DND-41 (cell line): Measurements from ENCODE around the gene ALKBH2.

Experiments
- ATAC-seq: fragments of 200-7000 bp; cut with Tn5 transposase; 3 replicates; pipeline ENCODE4 v1.9.1; 2021; ENCODE audit warnings: low read depth; ENCODE audit not compliant: insufficient read depth
- DNase-seq: peaks from one replicate; pipeline ENCODE4 v3.0.0-alpha.2; 2020
- H2AFZ ChIP-seq: 2 replicates; pipeline ENCODE4 v1.6.0; 2012; ENCODE audit warnings: low read depth, low read length
- H3K27ac ChIP-seq: 2 replicates; pipeline ENCODE4 v1.5.1; 2012; ENCODE audit warnings: low read length, inconsistent platforms
- H3K27me3 ChIP-seq: fragments of 200-600 bp; sonication (generic); 2 replicates; pipeline ENCODE4 v1.6.0; 2012; ENCODE audit warnings: low read length, mild to moderate bottlenecking, inconsistent platforms; ENCODE audit not compliant: insufficient read depth, poor library complexity
- H3K36me3 ChIP-seq: 2 replicates; pipeline ENCODE4 v1.5.1; 2012; ENCODE audit warnings: low read length, inconsistent platforms; ENCODE audit not compliant: insufficient read depth
- H3K4me1 ChIP-seq: 2 replicates; pipeline ENCODE4 v1.5.1; 2012; ENCODE audit warnings: mild to moderate bottlenecking, low read length; ENCODE audit not compliant: insufficient read depth
- H3K4me2 ChIP-seq: 2 replicates; pipeline ENCODE4 v1.6.0; 2012; ENCODE audit warnings: mild to moderate bottlenecking, moderate library complexity, low read length, inconsistent platforms; ENCODE audit not compliant: insufficient read depth
- H3K4me3 ChIP-seq, 2 experiments: fragments of 200-600 bp in 1 of 2; shearing (Covaris generic) in 1 of 2; 2 replicates each; pipeline ENCODE4 v1.5.1; 2012 to 2016; ENCODE audit warnings: inconsistent platforms in 2 of 2, low read length in 2 of 2, mild to moderate bottlenecking in 2 of 2, low read depth in 1 of 2, moderate library complexity in 1 of 2
- H3K79me2 ChIP-seq: 2 replicates; pipeline ENCODE4 v1.6.0; 2012; ENCODE audit warnings: low read length, inconsistent platforms; ENCODE audit not compliant: insufficient read depth
- H3K9ac ChIP-seq: 2 replicates; pipeline ENCODE4 v1.6.0; 2012; ENCODE audit warnings: low read depth, mild to moderate bottlenecking, inconsistent platforms, low read length, moderate library complexity
- H3K9me3 ChIP-seq: 2 replicates; pipeline ENCODE4 v1.5.1; 2012; ENCODE audit warnings: low read length, moderate library complexity, mild to moderate bottlenecking, inconsistent platforms; ENCODE audit not compliant: insufficient read depth, severe bottlenecking
- H4K20me1 ChIP-seq: 2 replicates; pipeline ENCODE4 v1.6.0; 2012; ENCODE audit warnings: low read length; ENCODE audit not compliant: insufficient read depth
- EZH2 ChIP-seq: IDR thresholded peaks from 3 replicates; pipeline ENCODE4 v1.6.1; 2012; ENCODE audit warnings: borderline replicate concordance, low read depth, mild to moderate bottlenecking, moderate library complexity, low read length, inconsistent platforms; ENCODE audit not compliant: severe bottlenecking
- TF ChIP-seq, protein P1 (sequence below): IDR thresholded peaks from 2 replicates; pipeline ENCODE4 v1.5.1; 2012; ENCODE audit warnings: borderline replicate concordance, low read length, moderate library complexity, mild to moderate bottlenecking; ENCODE audit not compliant: poor library complexity, severe bottlenecking; ENCODE audit errors: extremely low read depth

The ALKBH2 gene

DNA sequence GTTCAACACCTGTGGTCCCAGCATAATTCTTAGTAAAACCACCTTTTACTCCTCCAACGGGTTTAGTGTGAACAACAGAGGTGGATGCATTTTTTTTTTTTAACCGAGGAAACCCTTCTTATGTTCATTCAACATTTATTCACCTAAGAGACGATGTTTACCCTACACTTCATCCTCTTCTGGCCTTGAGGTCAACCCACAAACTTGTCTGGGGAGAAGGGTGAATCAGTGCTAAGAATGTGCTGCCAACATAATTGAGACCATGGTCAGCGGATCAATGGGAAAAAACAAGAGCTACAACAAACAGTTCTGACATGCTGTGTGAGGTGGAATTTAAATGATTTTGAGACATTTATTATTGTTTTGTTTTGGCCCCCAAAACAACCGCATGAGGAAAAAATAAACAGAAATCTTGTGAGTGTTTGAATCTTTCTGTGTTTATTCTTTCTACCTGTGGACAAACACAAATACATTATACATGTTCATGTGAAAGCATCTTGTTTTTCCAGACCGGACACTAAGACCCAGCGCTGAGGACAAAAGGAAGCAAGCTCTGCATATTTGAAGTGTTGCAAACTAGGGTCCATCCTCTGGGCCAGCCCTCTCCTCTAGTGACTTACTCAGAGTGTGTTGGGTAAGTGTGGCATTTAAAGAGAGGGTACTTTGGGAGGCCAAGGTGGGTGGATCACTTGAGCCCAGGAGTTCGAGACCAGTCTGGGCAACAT lies 46.0 kb downstream of the ALKBH2 start:
- no peaks in the 10 kb centered on the region for H3K27me3 ChIP-seq
- H3K9me3 ChIP-seq = no peaks in the 10 kb centered on the region
- H3K4me2 ChIP-seq = no peak overlapping the region
- no peak overlapping the region for H3K27ac ChIP-seq
- no peak overlapping the region for H3K4me3 ChIP-seq
- no peak overlapping the region; the same call in 1 of the 2 replicates for H2AFZ ChIP-seq
- DNase-seq (no peak), ATAC-seq (no peak)
- H3K79me2 ChIP-seq = no peaks in the 10 kb centered on the region
- no peaks in the 10 kb centered on the region for H4K20me1 ChIP-seq
- H3K36me3 ChIP-seq = no peaks in the 10 kb centered on the region
- no peak overlapping the region for H3K9ac ChIP-seq
- H3K4me1 ChIP-seq = peaks cover 7% of the 10 kb centered on the region
- TF ChIP-seq, protein P1, sequence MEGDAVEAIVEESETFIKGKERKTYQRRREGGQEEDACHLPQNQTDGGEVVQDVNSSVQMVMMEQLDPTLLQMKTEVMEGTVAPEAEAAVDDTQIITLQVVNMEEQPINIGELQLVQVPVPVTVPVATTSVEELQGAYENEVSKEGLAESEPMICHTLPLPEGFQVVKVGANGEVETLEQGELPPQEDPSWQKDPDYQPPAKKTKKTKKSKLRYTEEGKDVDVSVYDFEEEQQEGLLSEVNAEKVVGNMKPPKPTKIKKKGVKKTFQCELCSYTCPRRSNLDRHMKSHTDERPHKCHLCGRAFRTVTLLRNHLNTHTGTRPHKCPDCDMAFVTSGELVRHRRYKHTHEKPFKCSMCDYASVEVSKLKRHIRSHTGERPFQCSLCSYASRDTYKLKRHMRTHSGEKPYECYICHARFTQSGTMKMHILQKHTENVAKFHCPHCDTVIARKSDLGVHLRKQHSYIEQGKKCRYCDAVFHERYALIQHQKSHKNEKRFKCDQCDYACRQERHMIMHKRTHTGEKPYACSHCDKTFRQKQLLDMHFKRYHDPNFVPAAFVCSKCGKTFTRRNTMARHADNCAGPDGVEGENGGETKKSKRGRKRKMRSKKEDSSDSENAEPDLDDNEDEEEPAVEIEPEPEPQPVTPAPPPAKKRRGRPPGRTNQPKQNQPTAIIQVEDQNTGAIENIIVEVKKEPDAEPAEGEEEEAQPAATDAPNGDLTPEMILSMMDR = no peak
- TF ChIP-seq EZH2 = no peak

GRCh38 chr12:109044241-109044640 lies 49.0 kb downstream of the ALKBH2 start:
- TF ChIP-seq, protein P1 = no peak
- TF ChIP-seq EZH2 = no peak
- no peak overlapping the region for H3K4me3 ChIP-seq
- no peaks in the 10 kb centered on the region for H3K4me1 ChIP-seq
- H3K9me3 ChIP-seq = no peaks in the 10 kb centered on the region
- H3K4me2 ChIP-seq = no peak overlapping the region
- no peaks in the 10 kb centered on the region for H3K27me3 ChIP-seq
- no peaks in the 10 kb centered on the region for H4K20me1 ChIP-seq
- H3K27ac ChIP-seq = no peak overlapping the region
- DNase-seq (no peak), ATAC-seq (no peak)
- H3K79me2 ChIP-seq = no peaks in the 10 kb centered on the region
- no peak overlapping the region for H2AFZ ChIP-seq
- H3K9ac ChIP-seq = no peak overlapping the region
- no peaks in the 10 kb centered on the region for H3K36me3 ChIP-seq
